ENCODE data around the gene APOA4. TPM values are rescaled to one million over a fixed set of nuclear protein-coding genes. Genes with fewer than 3 reads are reported as not detected.

The APOA4 gene
- total RNA-seq, 1 donor from 2014 or later = 0.52 TPM

DNA sequence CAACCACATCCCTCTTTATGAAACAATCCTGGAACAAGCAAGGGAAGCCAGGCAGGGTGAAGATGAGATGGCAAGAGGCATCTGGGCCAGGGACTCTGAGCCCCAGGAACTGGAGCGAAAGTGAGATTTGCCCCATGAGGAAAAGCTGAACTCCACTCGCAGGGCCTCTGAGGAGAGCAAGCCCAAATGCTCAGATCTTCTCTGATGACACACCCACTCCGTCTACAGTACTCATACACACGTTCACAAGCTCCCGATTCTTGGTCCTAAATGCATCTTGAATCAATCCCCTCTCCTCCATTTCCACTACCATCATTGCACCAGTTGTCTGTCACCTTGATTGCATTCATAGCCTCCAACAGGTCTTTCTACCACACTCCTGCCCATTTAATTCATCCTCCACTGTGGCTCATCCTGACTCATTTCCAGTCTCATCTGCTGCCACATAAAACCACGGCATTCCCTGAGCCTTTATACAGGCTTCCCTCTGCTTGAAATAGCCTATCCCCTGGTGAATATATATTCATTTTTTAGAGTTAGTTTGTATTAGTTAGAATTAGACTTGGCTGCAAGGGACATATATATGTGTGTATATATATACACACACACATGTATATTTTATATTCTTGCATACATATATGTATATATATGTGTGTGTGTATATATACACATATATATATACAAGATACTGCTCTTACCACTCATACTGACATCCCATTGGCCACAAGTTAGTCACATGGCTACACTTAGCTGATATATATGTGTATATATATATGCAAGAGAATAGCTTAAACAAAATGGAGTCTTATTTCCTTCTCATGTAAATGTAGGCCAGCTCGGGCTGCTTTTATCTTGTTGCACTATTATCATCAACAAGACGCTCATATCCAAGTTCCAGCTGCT, 30.0 kb downstream of the APOA4 start:
- Histone ChIP-seq H3K27me3 (ENCODE audit: control insufficient read depth in 3 of 3, insufficient read depth in 3 of 3, low read length in 3 of 3) (peaks cover 0 to 3% (median 0%) of the 10 kb centered on the region in 3 donors), H3K4me3 (ENCODE audit: low read length in 3 of 3) (no peak overlapping the region), H3K9ac (ENCODE audit: low read depth in 1 of 3, low read length in 3 of 3) (no peak overlapping the region), H3K4me1 (ENCODE audit: control insufficient read depth in 3 of 3, insufficient read depth in 3 of 3, low read length in 3 of 3) (peaks cover 11 to 15% (median 13%) of the 10 kb centered on the region in 3 donors), H3K9me3 (ENCODE audit: control insufficient read depth in 3 of 3, low read length in 3 of 3) (no peaks in the 10 kb centered on the region), H3K36me3 (ENCODE audit: control insufficient read depth in 3 of 3, insufficient read depth in 3 of 3, low read length in 3 of 3) (no peaks in the 10 kb centered on the region), H3K27ac (ENCODE audit: low read depth, low read length) (no peak overlapping the region)

DNA sequence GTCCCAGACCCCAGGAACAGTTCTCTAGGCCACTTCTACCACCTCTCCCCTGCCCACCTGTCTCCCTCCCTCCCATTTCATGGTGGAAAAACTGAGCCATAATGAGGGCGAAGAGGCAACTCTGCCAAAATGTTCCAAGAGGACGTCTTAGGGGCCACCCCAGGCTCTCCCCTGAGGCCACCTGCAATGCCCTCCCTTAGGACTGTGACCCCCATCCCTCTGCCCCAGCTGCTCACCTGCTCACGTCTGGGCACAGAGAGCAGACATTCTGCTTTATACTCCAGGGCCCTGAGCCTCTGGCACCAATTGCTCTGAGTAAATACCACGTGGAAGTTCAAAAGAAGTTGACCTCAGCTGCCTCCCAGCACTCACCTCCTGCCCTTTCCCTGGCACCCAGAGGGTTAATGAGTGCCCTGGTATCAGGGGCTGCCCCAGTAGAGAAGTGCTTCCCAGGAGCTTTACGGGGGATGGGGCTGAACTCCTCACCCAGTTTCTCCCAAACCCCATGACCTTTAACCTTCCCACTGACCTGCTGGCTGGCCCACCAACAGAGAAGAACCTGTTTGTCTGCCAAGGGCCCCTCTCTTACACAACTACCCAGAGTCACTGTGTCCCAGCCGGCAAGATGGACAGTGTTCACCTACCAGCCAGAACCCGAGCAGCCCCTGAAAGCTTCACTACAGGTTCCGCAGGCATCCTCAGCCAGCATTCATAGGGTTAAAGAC, 30.8 kb downstream of the APOA4 start:
- Histone ChIP-seq H3K9ac (ENCODE audit: low read depth in 1 of 3, low read length in 3 of 3) (no peak overlapping the region), H3K27ac (ENCODE audit: low read depth, low read length) (no peak overlapping the region), H3K4me3 (ENCODE audit: low read length in 3 of 3) (no peak overlapping the region), H3K4me1 (ENCODE audit: control insufficient read depth in 3 of 3, insufficient read depth in 3 of 3, low read length in 3 of 3) (peaks cover 13 to 18% (median 15%) of the 10 kb centered on the region in 3 donors), H3K27me3 (ENCODE audit: control insufficient read depth in 3 of 3, insufficient read depth in 3 of 3, low read length in 3 of 3) (peaks cover 0 to 3% (median 0%) of the 10 kb centered on the region in 3 donors), H3K36me3 (ENCODE audit: control insufficient read depth in 3 of 3, insufficient read depth in 3 of 3, low read length in 3 of 3) (no peaks in the 10 kb centered on the region), H3K9me3 (ENCODE audit: control insufficient read depth in 3 of 3, low read length in 3 of 3) (no peaks in the 10 kb centered on the region)

GRCh38 chr11:116791813-116792143, 31.3 kb downstream of the APOA4 start, which contains the start of gene APOA5:
Gene APOA5, minus strand, starts transcription at chr11:116791879. Its CDS starts 19 bp downstream, at chr11:116791860.
- peaks cover 18 to 24% (median 20%) of the 10 kb centered on the region in 3 donors for H3K4me1 ChIP-seq (ENCODE audit: control insufficient read depth in 3 of 3, insufficient read depth in 3 of 3, low read length in 3 of 3)
- H3K27ac ChIP-seq (ENCODE audit: low read depth, low read length) = no peak within 1 kb of the TSS
- H3K9ac ChIP-seq (ENCODE audit: low read depth in 1 of 3, low read length in 3 of 3) = peak within 1 kb of the TSS in 1 of 3 donors; percentile 33
- no peaks in the 10 kb centered on the region for H3K9me3 ChIP-seq (ENCODE audit: control insufficient read depth in 3 of 3, low read length in 3 of 3)
- H3K36me3 ChIP-seq (ENCODE audit: control insufficient read depth in 3 of 3, insufficient read depth in 3 of 3, low read length in 3 of 3) = no peaks in the 10 kb centered on the region
- peaks cover 0 to 3% (median 0%) of the 10 kb centered on the region in 3 donors for H3K27me3 ChIP-seq (ENCODE audit: control insufficient read depth in 3 of 3, insufficient read depth in 3 of 3, low read length in 3 of 3)
- H3K4me3 ChIP-seq (ENCODE audit: low read length in 3 of 3) = peak within 1 kb of the TSS; percentile 45 to 62 (median 55)

DNA sequence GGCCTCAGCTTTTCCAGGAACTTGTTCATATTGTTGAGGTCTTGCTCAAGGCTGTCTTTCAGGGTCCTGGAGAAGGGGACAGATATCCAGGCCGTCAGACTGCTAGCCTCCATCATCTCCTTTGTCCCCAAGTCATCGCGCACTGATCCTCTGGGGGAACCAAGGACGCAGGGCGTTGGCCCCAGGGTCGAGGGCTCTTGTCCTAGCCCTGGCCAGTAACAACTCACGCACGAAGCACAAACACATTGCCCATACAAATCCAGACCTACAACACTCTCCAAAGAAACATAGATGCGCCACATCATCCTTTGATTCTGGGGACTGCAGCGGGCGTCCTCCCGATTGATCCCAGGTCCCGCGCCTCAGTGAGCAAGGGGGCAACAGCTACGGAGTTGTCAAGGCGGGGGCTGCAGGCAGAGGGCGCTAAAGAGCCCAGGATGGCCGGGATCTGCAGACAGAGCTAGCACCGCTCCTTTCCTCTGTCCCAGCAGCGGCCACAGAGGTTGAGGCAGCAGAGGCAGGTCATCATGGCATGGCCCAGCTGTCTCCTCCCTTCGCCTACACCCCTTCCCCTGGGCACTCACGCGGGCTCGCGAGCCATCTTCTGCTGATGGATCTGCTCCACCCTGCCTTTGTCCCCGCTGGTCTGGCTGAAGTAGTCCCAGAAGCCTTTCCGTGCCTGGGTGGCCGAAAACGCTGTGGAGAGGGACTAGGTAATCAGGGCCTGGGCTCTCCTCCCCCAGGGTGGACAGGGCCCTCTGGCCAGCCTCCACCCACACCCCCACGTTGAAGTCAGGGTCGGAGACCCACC, 31.9 kb downstream of the APOA4 start:
- peaks cover 0 to 3% (median 3%) of the 10 kb centered on the region in 3 donors for H3K36me3 ChIP-seq (ENCODE audit: control insufficient read depth in 3 of 3, insufficient read depth in 3 of 3, low read length in 3 of 3)
- peak overlapping the region; percentile 45 to 62 (median 55) for H3K4me3 ChIP-seq (ENCODE audit: low read length in 3 of 3)
- no peak overlapping the region for H3K27ac ChIP-seq (ENCODE audit: low read depth, low read length)
- peaks cover 0 to 3% (median 0%) of the 10 kb centered on the region in 3 donors for H3K27me3 ChIP-seq (ENCODE audit: control insufficient read depth in 3 of 3, insufficient read depth in 3 of 3, low read length in 3 of 3)
- no peaks in the 10 kb centered on the region for H3K9me3 ChIP-seq (ENCODE audit: control insufficient read depth in 3 of 3, low read length in 3 of 3)
- H3K9ac ChIP-seq (ENCODE audit: low read depth in 1 of 3, low read length in 3 of 3) = peak overlapping the region in 1 of 3 donors; percentile 33
- H3K4me1 ChIP-seq (ENCODE audit: control insufficient read depth in 3 of 3, insufficient read depth in 3 of 3, low read length in 3 of 3) = peaks cover 20 to 29% (median 21%) of the 10 kb centered on the region in 3 donors

DNA sequence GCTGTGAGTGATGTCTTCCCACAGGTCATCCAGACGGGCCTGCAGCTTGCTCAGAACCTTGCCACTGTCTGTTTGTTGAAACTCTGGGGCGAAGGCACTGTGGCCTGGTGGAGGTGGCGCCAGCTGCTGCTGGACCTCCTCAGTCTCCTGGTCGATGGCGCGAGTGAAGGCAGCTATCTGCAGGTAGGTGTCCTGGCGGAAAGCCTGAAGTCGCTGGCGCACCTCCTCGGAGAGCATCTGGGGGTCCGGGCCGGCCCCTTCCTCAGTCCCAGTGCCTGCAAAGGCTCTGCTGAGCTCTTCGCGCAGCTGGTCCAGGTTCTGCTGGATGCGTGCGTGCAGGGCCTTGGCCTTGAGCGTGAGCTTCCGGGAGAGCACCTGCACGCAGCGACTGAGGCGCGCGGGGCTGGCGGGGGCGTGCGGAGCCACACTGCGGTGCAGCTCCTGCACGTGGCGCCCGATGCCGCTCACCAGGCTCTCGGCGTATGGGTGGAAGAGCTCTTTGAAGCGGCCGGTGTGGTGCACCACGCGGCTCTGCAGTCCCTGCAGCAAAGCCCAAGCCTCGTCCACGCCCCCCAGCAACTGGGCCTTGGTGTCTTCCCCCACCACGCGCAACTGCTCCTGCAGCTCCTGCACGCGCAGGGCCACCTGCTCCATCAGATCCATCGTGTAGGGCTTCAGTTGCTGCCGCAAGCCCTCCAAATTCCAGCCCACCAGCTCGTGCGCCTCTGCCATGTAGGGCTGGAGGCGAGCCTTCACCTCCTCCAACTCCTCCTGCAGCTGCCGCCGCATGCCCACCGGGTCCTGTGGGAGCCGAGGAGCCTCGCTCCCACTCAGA, 32.7 kb downstream of the APOA4 start:
- H3K9me3 ChIP-seq (ENCODE audit: control insufficient read depth in 3 of 3, low read length in 3 of 3) = no peaks in the 10 kb centered on the region
- H3K9ac ChIP-seq (ENCODE audit: low read depth in 1 of 3, low read length in 3 of 3) = peak overlapping the region in 1 of 3 donors; percentile 33
- H3K36me3 ChIP-seq (ENCODE audit: control insufficient read depth in 3 of 3, insufficient read depth in 3 of 3, low read length in 3 of 3) = peaks cover 5 to 10% (median 9%) of the 10 kb centered on the region in 3 donors
- H3K27me3 ChIP-seq (ENCODE audit: control insufficient read depth in 3 of 3, insufficient read depth in 3 of 3, low read length in 3 of 3) = peaks cover 0 to 3% (median 0%) of the 10 kb centered on the region in 3 donors
- H3K4me1 ChIP-seq (ENCODE audit: control insufficient read depth in 3 of 3, insufficient read depth in 3 of 3, low read length in 3 of 3) = peaks cover 20 to 29% (median 21%) of the 10 kb centered on the region in 3 donors
- no peak overlapping the region for H3K27ac ChIP-seq (ENCODE audit: low read depth, low read length)
- H3K4me3 ChIP-seq (ENCODE audit: low read length in 3 of 3) = no peak overlapping the region

GRCh38 chr11:116788975-116789374, 34.1 kb downstream of the APOA4 start:
- no peak overlapping the region for H3K4me3 ChIP-seq (ENCODE audit: low read length in 3 of 3)
- H3K9ac ChIP-seq (ENCODE audit: low read depth in 1 of 3, low read length in 3 of 3) = no peak overlapping the region
- peaks cover 20 to 29% (median 21%) of the 10 kb centered on the region in 3 donors for H3K4me1 ChIP-seq (ENCODE audit: control insufficient read depth in 3 of 3, insufficient read depth in 3 of 3, low read length in 3 of 3)
- no peaks in the 10 kb centered on the region for H3K9me3 ChIP-seq (ENCODE audit: control insufficient read depth in 3 of 3, low read length in 3 of 3)
- H3K27me3 ChIP-seq (ENCODE audit: control insufficient read depth in 3 of 3, insufficient read depth in 3 of 3, low read length in 3 of 3) = peaks cover 0 to 3% (median 0%) of the 10 kb centered on the region in 3 donors
- no peak overlapping the region for H3K27ac ChIP-seq (ENCODE audit: low read depth, low read length)
- H3K36me3 ChIP-seq (ENCODE audit: control insufficient read depth in 3 of 3, insufficient read depth in 3 of 3, low read length in 3 of 3) = peaks cover 19 to 23% (median 22%) of the 10 kb centered on the region in 3 donors

- Histone ChIP-seq H3K27ac (ENCODE audit: low read depth, low read length) (peak overlapping the region; percentile 89), H3K9ac (ENCODE audit: low read depth in 1 of 3, low read length in 3 of 3) (peak overlapping the region; percentile 85 to 90 (median 87)), H3K4me1 (ENCODE audit: control insufficient read depth in 3 of 3, insufficient read depth in 3 of 3, low read length in 3 of 3) (peaks cover 20 to 29% (median 21%) of the 10 kb centered on the region in 3 donors)
These were observed 34.6 kb downstream of the APOA4 start for GRCh38 chr11:116788534-116788933.

DNA sequence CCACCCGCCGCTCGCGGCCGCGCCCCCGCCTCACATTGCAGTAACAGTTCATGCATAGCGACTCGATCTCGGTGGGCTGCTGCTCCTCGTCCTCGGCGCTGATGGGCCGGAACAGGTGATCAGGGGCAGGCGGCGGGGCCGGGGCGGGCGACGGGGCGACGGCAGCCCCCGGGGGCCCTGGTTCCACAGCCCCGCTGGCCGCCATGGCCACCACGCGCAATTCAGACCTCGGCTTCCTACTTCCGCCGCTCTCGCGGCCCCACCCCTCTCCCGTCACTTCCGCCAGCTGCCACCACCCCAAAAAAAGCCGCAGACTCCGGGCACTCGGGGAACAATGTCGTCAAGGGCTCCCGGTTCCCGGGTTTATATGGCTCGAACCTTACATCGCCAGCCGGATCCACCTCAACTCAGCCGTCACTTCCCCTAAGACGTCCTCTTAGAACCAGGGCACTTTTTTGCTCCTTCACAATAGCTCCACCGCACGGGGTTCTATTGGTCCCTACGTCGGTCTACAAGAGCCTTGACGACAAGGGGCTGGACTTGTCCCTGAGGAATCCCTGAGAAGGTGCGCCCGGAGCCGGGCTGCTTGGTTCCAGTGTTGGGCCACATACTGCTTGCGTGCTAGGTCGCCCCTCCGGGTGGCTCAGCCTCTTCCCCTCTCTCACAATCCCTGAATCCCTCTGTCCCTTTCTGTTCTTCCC, 35.2 kb downstream of the APOA4 start, which contains the start of gene ZPR1:
Gene ZPR1, minus strand, starts transcription at position 238 of the 701 bp plus-strand sequence. Its CDS starts 33 bp downstream, at position 205.
- Histone ChIP-seq H3K4me1 (ENCODE audit: control insufficient read depth in 3 of 3, insufficient read depth in 3 of 3, low read length in 3 of 3) (peaks cover 20 to 29% (median 21%) of the 10 kb centered on the region in 3 donors), H3K4me3 (ENCODE audit: low read length in 3 of 3) (peak within 1 kb of the TSS; percentile 82 to 87 (median 87)), H3K9ac (ENCODE audit: low read depth in 1 of 3, low read length in 3 of 3) (peak within 1 kb of the TSS; percentile 85 to 90 (median 87)), H3K27ac (ENCODE audit: low read depth, low read length) (peak within 1 kb of the TSS; percentile 89), H3K36me3 (ENCODE audit: control insufficient read depth in 3 of 3, insufficient read depth in 3 of 3, low read length in 3 of 3) (peaks cover 26 to 30% (median 30%) of the 10 kb centered on the region in 3 donors), H3K27me3 (ENCODE audit: control insufficient read depth in 3 of 3, insufficient read depth in 3 of 3, low read length in 3 of 3) (peaks cover 0 to 3% (median 0%) of the 10 kb centered on the region in 3 donors), H3K9me3 (ENCODE audit: control insufficient read depth in 3 of 3, low read length in 3 of 3) (no peaks in the 10 kb centered on the region)

More at GRCh38 chr11:116788534-116788933, 34.6 kb downstream of the APOA4 start:
- peaks cover 0 to 3% (median 0%) of the 10 kb centered on the region in 3 donors for H3K27me3 ChIP-seq (ENCODE audit: control insufficient read depth in 3 of 3, insufficient read depth in 3 of 3, low read length in 3 of 3)
- H3K36me3 ChIP-seq (ENCODE audit: control insufficient read depth in 3 of 3, insufficient read depth in 3 of 3, low read length in 3 of 3) = peaks cover 21 to 24% (median 24%) of the 10 kb centered on the region in 3 donors
- H3K9me3 ChIP-seq (ENCODE audit: control insufficient read depth in 3 of 3, low read length in 3 of 3) = no peaks in the 10 kb centered on the region
- peak overlapping the region; percentile 82 to 87 (median 87) for H3K4me3 ChIP-seq (ENCODE audit: low read length in 3 of 3)

Data from skeletal muscle tissue (tissue), 4 donors.